Measurements from ENCODE around the gene CDH16.
"Not testable (repeated sequence)": the region's sequence is repeated elsewhere in the genome, so short reads cannot be mapped to it uniquely, and the experiment has no call there.

CDH16 gene

DNA sequence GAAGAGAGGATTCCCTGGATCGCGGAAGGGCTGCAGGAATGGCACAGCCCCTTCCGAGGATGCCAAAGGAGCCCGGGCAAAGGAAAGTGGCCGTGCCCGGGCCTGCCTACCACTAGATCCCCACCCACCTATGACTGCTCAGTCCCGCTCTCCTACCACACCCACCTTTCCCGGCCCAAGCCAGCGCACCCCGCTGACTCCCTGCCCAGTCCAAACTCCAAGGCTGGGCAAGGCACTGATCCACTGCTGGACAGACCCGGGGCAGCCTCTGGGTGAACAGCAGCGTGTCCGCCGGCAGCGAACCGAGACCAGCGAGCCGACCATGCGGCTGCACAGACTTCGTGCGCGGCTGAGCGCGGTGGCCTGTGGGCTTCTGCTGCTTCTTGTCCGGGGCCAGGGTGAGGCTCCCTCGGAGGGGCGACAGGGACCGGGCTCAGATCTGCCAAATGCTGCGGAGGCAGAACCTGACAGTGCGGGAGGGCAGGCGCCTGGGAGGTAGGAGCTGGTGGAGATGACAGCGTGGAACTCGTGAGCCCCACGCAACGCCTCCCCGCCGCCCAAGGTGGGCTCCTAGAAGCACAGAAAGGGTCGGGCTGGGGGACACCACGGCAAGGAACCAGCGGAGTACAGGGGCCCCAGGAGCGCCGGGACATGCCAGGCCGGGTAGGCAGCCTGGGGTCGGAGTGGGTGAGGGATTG lies 16.8 kb upstream of the CDH16 start, which contains the start of gene CES2:
Gene CES2 (plus strand): TSS at position 203 of the 698 bp plus-strand sequence. CDS start 120 bp downstream, at position 323.
- in situ Hi-C loops (cut with MboI; ENCODE audit: low sequenced_read_pairs, unreplicated experiment), result no loop called here
- TF ChIP-seq, protein P1, sequence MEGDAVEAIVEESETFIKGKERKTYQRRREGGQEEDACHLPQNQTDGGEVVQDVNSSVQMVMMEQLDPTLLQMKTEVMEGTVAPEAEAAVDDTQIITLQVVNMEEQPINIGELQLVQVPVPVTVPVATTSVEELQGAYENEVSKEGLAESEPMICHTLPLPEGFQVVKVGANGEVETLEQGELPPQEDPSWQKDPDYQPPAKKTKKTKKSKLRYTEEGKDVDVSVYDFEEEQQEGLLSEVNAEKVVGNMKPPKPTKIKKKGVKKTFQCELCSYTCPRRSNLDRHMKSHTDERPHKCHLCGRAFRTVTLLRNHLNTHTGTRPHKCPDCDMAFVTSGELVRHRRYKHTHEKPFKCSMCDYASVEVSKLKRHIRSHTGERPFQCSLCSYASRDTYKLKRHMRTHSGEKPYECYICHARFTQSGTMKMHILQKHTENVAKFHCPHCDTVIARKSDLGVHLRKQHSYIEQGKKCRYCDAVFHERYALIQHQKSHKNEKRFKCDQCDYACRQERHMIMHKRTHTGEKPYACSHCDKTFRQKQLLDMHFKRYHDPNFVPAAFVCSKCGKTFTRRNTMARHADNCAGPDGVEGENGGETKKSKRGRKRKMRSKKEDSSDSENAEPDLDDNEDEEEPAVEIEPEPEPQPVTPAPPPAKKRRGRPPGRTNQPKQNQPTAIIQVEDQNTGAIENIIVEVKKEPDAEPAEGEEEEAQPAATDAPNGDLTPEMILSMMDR (IDR thresholded peaks at IDR 0.05; ENCODE audit: borderline replicate concordance, control extremely low read depth, extremely low read depth, insufficient read depth, missing control alignments), result no peak
- DNase-seq (ENCODE audit: low spot score), result no peak

DNA sequence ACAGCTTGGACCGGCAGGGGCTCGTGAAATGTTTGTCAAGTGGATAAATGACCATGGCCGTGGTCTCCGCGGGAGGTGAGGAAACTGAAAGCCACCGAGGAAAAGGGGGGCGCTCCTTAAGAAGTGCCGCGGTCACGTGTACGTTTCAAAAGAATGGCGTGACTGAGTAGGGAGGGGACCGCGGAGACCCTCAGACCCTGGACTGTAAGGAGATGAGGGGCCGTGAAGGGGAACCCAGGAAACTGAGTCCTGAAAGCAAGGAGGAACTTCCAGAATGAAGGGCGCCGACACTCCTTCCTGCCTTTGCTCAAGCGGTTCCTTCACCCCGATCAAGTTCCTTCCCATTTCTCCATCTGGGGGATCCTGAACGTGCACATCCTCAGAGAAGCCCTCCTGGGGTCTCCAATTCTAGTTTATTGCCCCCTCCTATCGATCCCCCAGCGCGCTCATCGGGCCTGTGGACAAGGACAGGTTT lies 16.2 kb upstream of the CDH16 start:
- DNase-seq (ENCODE audit: low spot score); in situ Hi-C loops (cut with MboI; ENCODE audit: low sequenced_read_pairs, unreplicated experiment): not testable (repeated sequence)

DNA sequence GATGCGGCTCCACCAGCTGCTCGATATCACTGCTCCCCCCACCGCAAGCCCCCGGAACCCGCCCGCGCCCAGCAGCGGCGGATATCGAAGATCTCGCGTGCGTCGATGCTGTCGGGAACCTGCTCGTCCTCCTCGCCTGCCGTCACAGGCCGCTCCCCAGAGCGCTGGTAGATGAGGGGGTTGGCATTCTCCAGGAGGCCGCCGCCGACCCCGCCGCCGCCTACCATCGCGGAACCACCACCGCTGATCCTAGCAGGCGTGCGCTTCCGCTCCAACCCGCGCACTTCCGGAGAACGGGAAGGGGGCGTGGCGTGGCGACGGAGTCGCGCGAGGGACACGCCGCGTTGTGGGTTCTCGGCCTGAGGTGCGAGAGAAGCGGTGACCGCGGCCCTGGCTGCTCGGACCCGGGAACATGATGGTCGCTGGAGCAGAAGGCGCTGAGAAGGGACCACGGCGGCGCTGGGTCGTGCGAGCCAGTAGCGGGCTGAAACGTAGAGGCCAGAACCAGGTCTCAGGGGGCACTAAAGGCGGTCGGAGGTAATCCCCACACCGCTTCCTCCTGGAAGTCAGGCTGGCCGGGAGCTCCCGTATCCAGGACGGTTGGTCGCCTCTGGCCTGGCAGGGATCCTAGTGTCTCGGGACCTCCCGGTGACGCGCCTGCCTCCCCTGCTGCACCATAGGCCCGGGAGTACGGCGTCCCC lies 15.6 kb upstream of the CDH16 start, which contains the start of gene CIAO2B:
Gene CIAO2B (minus strand): TSS at position 265 of the 701 bp plus-strand sequence. CDS start 38 bp downstream, at position 227.
- TF ChIP-seq, protein P1 (IDR thresholded peaks at IDR 0.05; ENCODE audit: borderline replicate concordance, control extremely low read depth, extremely low read depth, insufficient read depth, missing control alignments), result no peak
- DNase-seq (ENCODE audit: low spot score), result peak; percentile 95
- in situ Hi-C loops (cut with MboI; ENCODE audit: low sequenced_read_pairs, unreplicated experiment), result no loop called here

DNA sequence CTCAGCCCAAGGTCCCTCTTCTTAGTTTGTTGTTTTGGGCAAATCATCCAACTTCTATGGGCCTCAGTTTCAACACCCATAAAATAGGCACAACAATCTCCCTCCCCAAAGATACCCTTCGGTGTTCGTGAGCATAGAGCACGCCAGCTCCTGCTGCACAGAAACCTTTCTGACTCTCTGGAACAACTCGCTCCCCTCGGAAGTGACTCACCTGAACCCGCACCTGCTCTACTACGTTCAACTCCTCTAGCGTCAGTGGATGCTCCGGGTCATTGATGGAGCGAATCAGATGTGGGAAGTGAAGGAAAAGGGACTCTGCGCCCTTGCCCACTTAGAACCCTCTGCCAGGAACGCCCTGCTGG lies 15.1 kb upstream of the CDH16 start:
- in situ Hi-C loops (cut with MboI; ENCODE audit: low sequenced_read_pairs, unreplicated experiment), result no loop called here
- DNase-seq (ENCODE audit: low spot score), result peak; percentile 58
- TF ChIP-seq, protein P1 (IDR thresholded peaks at IDR 0.05; ENCODE audit: borderline replicate concordance, control extremely low read depth, extremely low read depth, insufficient read depth, missing control alignments), result no peak

DNA sequence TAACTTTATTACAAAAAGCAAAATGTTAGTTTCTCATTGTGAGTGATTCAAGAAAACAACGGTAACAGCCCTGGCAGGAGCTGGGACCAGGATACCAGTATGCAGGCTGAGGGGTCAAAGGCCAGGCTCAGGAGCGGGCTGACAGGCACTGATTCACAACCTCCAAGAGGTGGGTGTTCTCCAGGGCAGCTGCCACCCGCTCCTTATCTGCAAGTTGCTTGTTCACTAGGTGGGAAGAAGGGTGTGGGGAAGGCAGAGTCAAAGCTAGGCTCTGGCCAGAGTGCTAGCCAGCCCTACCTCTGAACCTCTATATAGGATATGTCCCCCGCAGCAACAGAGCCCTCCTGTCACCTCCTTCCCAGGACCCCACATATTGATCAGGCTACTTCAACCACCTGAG lies 13.4 kb upstream of the CDH16 start:
- DNase-seq (ENCODE audit: low spot score), result no peak
- in situ Hi-C loops (cut with MboI; ENCODE audit: low sequenced_read_pairs, unreplicated experiment), result no loop called here
- TF ChIP-seq, protein P1 (IDR thresholded peaks at IDR 0.05; ENCODE audit: borderline replicate concordance, control extremely low read depth, extremely low read depth, insufficient read depth, missing control alignments), result no peak

DNA sequence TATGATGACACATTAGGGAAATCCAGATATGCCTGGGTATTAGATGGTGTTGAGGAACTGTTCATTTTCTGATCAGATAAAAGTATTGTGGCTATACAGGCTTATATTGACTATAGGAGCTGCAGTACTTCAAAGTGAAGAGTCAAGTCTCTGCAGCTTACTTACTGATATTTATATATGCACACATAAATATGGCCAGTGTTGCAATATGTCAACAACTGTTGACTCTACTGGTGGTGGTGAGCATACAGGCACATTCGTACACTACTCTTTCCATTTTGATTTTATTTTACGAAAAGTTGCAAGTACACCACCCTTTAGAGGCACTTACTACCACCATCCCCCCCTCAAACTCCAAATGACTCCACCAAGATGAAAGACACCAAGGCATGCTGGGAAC lies 13.0 kb upstream of the CDH16 start:
- no peak for DNase-seq (ENCODE audit: low spot score)
- in situ Hi-C loops (cut with MboI; ENCODE audit: low sequenced_read_pairs, unreplicated experiment), result no loop called here
- TF ChIP-seq, protein P1 (IDR thresholded peaks at IDR 0.05; ENCODE audit: borderline replicate concordance, control extremely low read depth, extremely low read depth, insufficient read depth, missing control alignments), result no peak

DNA sequence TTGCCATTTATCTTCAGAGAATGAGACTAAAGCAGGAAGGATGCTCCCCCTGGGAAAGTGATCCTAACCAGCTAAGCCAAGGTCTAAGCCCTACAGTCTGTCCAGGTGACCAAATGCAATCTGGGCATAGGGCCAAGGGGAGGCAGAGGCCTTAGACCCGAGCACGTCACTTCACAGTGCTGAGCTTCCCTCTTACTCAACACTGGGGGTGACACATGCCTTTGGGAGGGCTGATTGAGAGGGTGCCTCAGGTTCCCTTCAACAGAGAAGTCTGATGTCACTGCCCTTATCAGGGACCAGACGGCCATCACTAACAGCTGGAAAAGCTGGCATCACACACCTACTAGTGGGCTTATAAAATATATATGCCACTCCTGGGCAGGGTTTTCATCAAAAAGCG lies 11.5 kb upstream of the CDH16 start:
- in situ Hi-C loops (cut with MboI; ENCODE audit: low sequenced_read_pairs, unreplicated experiment), result no loop called here
- TF ChIP-seq, protein P1 (IDR thresholded peaks at IDR 0.05; ENCODE audit: borderline replicate concordance, control extremely low read depth, extremely low read depth, insufficient read depth, missing control alignments), result no peak
- DNase-seq (ENCODE audit: low spot score), result no peak

All from GM13976 (cell line).